Activated T-cell treated with anti-CD3 and anti-CD28 coated beads, Interleukin-2, amount 50 U/mL, for 4 hours (primary cell): ENCODE measurements around the gene SH3BP4. TPM values are rescaled to one million over a fixed set of nuclear protein-coding genes. Genes with fewer than 3 reads are reported as not detected.

ENCODE experiments used
- ATAC-seq, 2 donors: fragments of 200-7000 bp; cut with Tn5 transposase; one replicate each; pipeline ENCODE4 v1.10.0; 2021
- DNase-seq: peaks from one replicate; pipeline ENCODE4 v3.0.0-alpha.2; 2020
- H3K27me3 Mint-ChIP-seq: one replicate; pipeline ENCODE4 v1.8.0; 2021; ENCODE audit warnings: low read depth, mixed read lengths
- H3K36me3 Mint-ChIP-seq: one replicate; pipeline ENCODE4 v1.8.0; 2022; ENCODE audit warnings: mixed read lengths; ENCODE audit not compliant: insufficient read depth
- H3K4me1 Mint-ChIP-seq: one replicate; pipeline ENCODE4 v1.8.0; 2021; ENCODE audit warnings: low read depth, mixed read lengths
- H3K4me3 Mint-ChIP-seq: one replicate; pipeline ENCODE4 v1.8.0; 2021; ENCODE audit warnings: mild to moderate bottlenecking, moderate library complexity, mixed read lengths
- H3K9me3 Mint-ChIP-seq: one replicate; pipeline ENCODE4 v1.8.0; 2021; ENCODE audit warnings: mixed read lengths
- total RNA-seq, 3 donors: library from RNA; stranded (reverse); gene quantifications; one replicate each; pipeline ENCODE4 v1.2.1, GENCODE V29; 2021

Gene SH3BP4
- total RNA-seq, 3 donors from 2014 or later = 0.18 to 0.46 (median 0.30) TPM

DNA sequence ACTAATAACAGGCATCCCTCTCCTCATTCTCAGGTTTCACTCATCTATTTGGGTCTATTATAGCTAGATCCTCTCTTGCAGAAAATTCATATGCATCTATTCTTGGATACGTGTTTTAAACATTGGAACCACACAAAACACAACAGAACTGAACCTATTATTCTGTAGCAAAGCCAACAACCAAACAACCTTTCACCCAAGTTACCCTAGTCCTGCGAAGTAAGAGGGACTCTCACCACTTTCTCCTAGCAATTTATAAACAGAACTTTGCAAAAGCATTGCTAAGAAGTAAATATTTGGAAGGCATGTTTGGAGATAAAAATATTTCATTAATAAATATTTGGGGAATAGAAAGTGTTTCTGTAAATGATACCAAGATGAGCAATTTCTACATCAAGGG, 20.4 kb upstream of the SH3BP4 start:
- Mint-ChIP-seq H3K27me3 (peaks cover 7% of the 10 kb centered on the region), H3K9me3 (no peaks in the 10 kb centered on the region), H3K4me1 (no peaks in the 10 kb centered on the region), H3K36me3 (no peaks in the 10 kb centered on the region), H3K4me3 (no peak overlapping the region)
- no peak for DNase-seq
- no peak for ATAC-seq

DNA sequence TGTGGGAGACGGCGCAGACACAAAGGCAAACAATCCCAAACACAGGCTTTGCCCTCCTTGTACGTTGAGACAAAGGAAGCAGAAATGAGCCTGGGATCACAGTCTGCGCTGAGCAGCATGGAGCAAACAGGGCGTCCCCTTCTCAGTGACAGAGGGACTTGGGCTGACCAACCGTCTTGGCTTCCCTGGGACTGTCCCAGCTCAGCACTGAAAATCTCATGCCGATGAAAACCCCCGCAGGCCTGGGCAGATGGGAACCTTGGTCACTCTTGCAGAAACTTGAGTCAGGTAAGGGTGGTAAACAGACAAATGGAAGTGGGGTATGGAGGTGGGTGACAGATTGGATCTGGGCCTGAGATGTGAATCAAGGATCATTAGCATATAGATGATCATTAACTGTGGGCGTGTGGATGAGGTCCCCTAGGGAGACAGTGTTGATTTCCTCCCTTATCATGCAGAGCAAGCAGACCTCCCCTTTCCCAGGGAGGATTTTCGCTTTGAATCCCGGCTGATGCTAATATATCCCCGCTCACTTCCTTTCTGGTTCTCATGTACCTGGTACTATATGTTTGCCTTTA, 19.1 kb upstream of the SH3BP4 start:
- Mint-ChIP-seq H3K4me1 (no peaks in the 10 kb centered on the region), H3K36me3 (no peaks in the 10 kb centered on the region), H3K9me3 (no peaks in the 10 kb centered on the region), H3K27me3 (peaks cover 10% of the 10 kb centered on the region), H3K4me3 (no peak overlapping the region)
- DNase-seq (no peak), ATAC-seq (no peak)

DNA sequence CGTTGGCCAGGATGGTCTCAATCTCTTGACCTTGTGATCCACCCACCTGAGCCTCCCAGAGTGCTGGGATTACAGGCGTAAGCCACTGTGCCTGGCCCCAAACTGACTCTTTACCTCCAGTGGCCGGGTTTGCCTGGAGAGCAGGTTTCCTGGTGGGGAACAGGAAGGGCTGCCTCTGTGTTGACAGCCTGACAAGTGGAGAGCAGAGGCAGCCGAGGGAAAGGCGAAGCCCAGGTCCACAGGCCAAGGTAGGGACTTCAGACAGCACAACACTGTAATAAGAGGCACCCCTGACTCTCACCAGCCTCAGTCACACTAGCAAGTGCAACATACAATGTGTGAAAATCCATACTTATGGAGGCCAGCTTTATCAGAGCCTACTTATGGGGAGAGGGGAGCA, 16.5 kb upstream of the SH3BP4 start:
- ATAC-seq (no peak), DNase-seq (no peak)
- Mint-ChIP-seq H3K4me1 (no peaks in the 10 kb centered on the region), H3K4me3 (no peak overlapping the region), H3K36me3 (no peaks in the 10 kb centered on the region), H3K27me3 (peaks cover 21% of the 10 kb centered on the region), H3K9me3 (no peaks in the 10 kb centered on the region)

DNA sequence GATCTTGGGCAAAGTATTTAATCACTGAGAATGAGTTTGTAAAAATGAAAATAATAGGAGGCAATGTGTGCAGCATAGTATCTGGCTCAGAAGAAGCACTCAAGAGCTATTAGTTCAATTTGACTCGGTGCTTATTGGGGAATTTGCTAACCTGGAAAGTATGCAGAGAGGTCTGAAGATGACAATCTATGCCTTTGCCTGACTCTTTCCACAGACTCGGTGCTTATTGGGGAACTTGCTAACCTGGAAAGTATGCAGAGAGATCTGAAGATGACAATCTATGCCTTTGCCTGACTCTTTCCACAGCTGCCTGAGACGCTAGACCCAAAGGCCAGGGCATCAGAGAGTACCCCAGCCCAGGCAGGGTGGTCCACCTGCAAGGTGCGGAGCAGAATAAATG, 12.2 kb upstream of the SH3BP4 start:
- Mint-ChIP-seq H3K27me3 (peaks cover 32% of the 10 kb centered on the region), H3K4me3 (no peak overlapping the region), H3K36me3 (no peaks in the 10 kb centered on the region), H3K4me1 (no peaks in the 10 kb centered on the region), H3K9me3 (peaks cover 11% of the 10 kb centered on the region)
- DNase-seq (no peak), ATAC-seq (no peak)

DNA sequence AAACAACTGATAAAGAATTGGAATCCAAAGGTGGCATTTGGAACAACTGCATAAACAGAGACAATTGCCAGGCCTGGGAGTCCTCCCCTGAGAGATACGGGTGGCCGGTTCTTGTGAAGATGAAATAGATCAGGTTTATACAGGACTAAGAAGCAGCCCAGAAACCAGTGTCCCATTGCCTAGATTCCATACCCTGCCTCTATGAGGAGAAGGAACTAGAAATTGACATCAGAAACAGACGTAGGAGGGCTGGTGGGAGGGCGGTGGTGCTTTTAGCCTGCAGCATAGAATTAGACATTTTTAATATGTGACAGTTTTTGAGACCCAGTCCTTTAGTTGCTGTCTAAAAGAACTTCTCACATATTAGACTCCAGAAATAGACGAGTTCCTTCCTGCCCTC, 11.8 kb upstream of the SH3BP4 start:
- Mint-ChIP-seq H3K9me3 (peaks cover 11% of the 10 kb centered on the region), H3K36me3 (no peaks in the 10 kb centered on the region), H3K27me3 (peaks cover 28% of the 10 kb centered on the region), H3K4me1 (no peaks in the 10 kb centered on the region), H3K4me3 (no peak overlapping the region)
- no peak for ATAC-seq
- DNase-seq = no peak

DNA sequence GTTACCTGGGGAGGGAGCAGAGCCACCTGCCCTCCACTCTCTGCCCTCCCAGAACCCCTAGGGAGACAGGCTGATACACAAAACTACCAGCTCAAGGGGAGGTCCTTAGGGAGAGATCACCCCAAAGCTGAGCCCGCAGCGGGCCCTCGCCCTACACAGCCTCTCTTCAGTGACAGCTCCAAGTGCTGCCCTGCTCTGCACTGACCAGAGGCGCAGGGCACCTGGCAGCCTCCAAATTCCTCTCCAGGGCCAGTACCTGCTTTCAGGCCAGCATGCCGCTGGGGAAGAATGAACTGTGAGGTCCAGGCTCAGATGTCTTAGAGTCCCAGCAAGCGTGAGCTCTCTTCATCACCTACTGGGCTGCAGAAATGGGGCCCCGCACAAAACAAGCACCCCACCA, 11.3 kb upstream of the SH3BP4 start:
- H3K9me3 Mint-ChIP-seq = peaks cover 11% of the 10 kb centered on the region
- DNase-seq (no peak), ATAC-seq (no peak)
- H3K27me3 Mint-ChIP-seq = peaks cover 27% of the 10 kb centered on the region
- H3K4me3 Mint-ChIP-seq = no peak overlapping the region
- no peaks in the 10 kb centered on the region for H3K4me1 Mint-ChIP-seq
- H3K36me3 Mint-ChIP-seq = no peaks in the 10 kb centered on the region

DNA sequence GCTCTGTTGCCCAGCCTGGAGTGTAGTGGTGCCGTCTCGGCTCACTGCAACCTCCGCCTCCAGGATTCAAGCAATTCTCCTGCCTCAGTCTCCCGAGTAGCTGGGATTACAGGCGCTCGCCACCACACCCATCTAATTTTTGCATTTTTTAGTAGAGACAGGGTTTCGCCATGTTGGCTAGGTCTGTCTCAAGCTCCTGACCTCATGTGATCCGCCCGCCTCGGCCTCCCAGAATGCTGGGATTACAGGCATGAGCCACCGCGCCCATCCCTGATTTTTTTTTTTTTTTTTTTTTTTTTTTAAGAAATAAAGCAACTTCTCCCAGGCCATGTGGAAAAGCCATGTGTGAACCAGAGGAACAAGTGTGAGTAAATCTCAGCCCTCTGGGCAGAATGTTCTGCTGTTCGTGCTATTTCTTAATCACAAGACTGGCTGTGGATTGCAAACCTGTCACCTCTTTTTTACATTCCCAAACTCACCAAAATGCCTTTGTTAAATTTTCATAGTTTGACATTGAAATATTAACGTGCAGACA, 6.4 kb upstream of the SH3BP4 start:
- no peak overlapping the region for H3K4me3 Mint-ChIP-seq
- H3K4me1 Mint-ChIP-seq = no peaks in the 10 kb centered on the region
- DNase-seq = no peak
- H3K36me3 Mint-ChIP-seq = no peaks in the 10 kb centered on the region
- H3K27me3 Mint-ChIP-seq = peaks cover 43% of the 10 kb centered on the region
- peaks cover 11% of the 10 kb centered on the region for H3K9me3 Mint-ChIP-seq
- no peak for ATAC-seq

DNA sequence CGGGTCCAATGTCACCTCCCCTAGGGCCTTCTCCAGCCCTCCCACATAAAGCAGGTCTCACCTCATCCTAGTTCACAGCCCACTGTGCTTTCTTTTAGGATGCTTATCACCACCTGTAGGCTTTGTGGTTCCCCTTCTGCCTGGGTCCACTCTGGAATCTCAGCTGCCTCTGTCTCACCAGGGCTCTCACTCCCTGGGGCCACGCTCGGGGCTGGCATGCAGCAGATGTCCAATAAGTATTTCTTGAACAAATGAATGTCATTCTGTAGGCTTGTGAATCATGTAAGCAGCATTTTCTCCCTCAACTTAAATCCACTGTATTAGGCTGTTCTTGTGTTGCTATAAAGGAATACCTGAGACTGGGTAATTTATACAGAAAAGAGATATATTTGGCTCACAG, 4.3 kb upstream of the SH3BP4 start:
- ATAC-seq = no peak
- H3K4me3 Mint-ChIP-seq = no peak overlapping the region
- DNase-seq = no peak
- H3K27me3 Mint-ChIP-seq = peaks cover 50% of the 10 kb centered on the region
- H3K9me3 Mint-ChIP-seq = peaks cover 7% of the 10 kb centered on the region
- H3K36me3 Mint-ChIP-seq = no peaks in the 10 kb centered on the region
- peaks cover 5% of the 10 kb centered on the region for H3K4me1 Mint-ChIP-seq

DNA sequence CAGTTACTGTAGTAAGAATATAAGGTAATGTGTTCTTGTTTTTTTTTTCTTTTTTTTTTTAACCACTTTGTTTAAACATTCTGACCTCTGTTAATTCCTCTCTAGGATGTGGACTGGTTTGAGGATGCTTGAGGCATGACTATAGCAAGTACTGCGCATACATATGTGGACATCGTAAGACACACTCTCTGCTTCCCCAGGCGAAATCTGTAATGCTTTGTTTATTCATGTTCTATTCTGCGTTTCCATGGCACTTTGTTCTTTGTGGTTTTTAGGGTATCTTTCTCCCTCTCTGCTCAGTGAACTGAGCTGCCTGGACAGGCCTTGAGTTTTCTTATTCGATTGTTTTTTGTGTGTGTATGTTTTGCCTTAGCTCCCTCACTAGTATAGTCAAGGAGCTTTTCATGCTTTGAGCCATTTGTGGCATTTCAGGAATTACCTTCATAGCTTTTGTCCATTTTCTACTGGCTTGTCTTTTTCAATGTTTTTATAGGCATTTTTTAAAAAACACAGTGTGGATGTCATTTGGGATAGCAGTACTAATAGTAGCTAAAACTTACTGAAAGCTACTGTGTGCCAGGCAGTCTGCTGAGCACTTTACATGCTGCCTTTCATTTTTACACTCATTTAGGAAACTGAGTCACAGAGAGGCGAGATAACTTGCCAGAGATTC, 1.9 kb upstream of the SH3BP4 start:
- H3K4me1 Mint-ChIP-seq = peaks cover 12% of the 10 kb centered on the region
- ATAC-seq = no peak
- H3K4me3 Mint-ChIP-seq = no peak overlapping the region

DNA sequence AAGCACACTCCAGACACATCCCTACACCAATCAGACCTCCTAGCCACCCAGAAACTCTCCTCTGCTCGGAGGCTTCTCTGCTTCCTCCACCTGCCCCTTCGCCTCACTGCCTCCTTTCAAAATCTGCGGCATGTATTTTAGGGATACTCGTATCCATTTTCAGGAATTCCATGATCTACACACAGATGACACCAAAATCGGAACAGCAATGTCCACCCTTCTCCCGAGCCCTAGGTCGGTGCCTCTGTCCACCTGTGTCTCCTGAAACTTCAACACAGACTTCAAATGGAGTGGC, 1.4 kb upstream of the SH3BP4 start:
- Mint-ChIP-seq H3K4me1 (peaks cover 12% of the 10 kb centered on the region), H3K36me3 (no peaks in the 10 kb centered on the region), H3K4me3 (peak overlapping the region; percentile 11), H3K9me3 (no peaks in the 10 kb centered on the region), H3K27me3 (peaks cover 70% of the 10 kb centered on the region)
- ATAC-seq = no peak
- DNase-seq = no peak

More for the DNA sequence above, 1.9 kb upstream of the SH3BP4 start:
- H3K27me3 Mint-ChIP-seq = peaks cover 65% of the 10 kb centered on the region
- no peaks in the 10 kb centered on the region for H3K36me3 Mint-ChIP-seq
- H3K9me3 Mint-ChIP-seq = no peaks in the 10 kb centered on the region
- no peak for DNase-seq

DNA sequence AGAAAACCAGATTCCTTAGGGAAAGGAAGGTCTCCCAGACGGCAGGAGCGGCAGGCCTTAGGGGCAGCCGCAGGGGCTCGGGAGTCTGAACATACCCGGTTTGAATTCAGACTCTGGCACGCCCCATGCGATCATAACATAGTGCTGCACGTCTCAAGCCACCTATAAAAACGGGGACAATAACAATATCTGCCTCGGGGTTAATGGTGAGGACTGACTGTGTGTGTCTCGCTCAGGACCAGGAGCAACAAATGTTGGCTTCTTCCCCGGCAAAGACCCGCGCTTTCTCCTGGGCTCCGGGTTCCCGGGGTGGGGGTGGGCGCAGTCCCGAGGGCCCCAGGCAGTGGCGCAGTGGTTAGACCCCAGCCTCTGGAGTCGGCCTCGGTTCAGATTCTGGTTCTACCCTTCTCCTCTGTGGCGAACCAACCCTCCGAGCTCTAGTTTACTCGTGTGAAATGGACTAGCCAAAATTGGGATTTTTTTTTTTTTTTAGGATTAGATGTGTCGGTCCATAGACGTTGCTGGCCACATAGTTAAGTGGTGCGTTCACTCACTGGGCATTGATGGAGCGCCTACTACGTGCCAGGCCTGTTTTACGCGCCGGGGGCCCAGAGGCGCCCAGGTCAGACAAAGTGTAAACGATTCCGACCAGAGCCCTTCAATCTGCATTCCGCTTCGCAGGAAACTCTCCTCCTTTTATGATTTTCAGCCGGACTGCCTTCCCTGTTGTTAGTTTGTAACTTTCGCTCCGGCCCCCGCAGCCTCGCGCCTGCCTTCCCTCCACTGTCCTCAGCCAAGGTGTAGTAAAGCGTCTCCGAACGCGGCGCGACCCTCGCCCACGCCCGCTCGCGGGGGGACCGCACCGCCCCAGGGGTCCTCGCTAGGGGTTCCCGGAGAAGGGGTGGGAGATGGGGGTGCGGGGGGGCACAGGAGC, 820 bp upstream of the SH3BP4 start:
- ATAC-seq (peak in 1 of 2 donors; percentile 19), DNase-seq (no peak)
- Mint-ChIP-seq H3K4me3 (peak overlapping the region; percentile 77), H3K9me3 (no peaks in the 10 kb centered on the region), H3K4me1 (peaks cover 12% of the 10 kb centered on the region), H3K36me3 (no peaks in the 10 kb centered on the region), H3K27me3 (peaks cover 72% of the 10 kb centered on the region)

DNA sequence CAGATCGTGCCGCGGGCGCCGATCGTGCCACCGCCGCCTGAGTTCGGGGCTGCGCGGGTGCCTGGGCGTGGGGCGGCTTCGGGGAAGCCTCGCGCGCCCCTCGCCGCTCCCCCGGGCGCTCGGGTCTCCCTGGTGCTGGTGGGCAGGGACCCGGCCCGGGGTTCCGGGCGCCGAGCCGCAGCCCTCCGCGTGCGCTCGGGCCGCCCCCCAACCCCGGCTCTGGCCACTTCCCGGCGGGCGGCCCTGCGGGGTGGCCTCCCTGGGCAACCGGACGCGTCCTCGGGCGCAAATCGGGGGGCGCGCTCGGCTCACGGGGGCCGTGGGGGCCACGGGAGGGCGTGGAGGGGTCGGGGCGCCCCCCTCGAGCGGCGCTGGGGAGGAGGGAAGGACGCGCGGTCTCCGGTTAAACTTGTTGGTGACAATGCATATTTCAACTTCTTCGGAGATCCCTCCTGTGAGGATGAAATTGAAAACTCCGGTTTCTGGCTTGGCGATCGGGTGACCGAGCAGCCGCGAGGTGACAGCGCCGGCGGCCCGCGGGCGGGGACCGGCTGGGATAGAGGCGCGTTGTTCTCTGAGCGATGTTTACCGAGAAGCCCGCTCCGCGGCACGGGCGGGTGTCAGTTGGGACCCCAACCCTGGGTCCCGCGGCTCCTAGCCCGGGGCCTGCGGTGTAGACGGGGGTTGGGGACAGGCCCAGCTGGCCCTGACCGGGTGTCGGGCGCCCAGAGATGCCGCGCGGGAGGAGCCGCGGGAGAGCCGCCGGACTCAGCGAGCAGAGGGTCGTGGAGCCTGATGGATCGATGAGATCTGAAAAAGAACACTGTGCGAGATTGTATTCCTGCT, 676 bp downstream of the SH3BP4 start:
- peaks cover 12% of the 10 kb centered on the region for H3K4me1 Mint-ChIP-seq
- H3K9me3 Mint-ChIP-seq = no peaks in the 10 kb centered on the region
- H3K36me3 Mint-ChIP-seq = no peaks in the 10 kb centered on the region
- H3K27me3 Mint-ChIP-seq = peaks cover 77% of the 10 kb centered on the region
- H3K4me3 Mint-ChIP-seq = peak overlapping the region; percentile 67
- ATAC-seq = peak; percentile 7 to 27
- DNase-seq = no peak

DNA sequence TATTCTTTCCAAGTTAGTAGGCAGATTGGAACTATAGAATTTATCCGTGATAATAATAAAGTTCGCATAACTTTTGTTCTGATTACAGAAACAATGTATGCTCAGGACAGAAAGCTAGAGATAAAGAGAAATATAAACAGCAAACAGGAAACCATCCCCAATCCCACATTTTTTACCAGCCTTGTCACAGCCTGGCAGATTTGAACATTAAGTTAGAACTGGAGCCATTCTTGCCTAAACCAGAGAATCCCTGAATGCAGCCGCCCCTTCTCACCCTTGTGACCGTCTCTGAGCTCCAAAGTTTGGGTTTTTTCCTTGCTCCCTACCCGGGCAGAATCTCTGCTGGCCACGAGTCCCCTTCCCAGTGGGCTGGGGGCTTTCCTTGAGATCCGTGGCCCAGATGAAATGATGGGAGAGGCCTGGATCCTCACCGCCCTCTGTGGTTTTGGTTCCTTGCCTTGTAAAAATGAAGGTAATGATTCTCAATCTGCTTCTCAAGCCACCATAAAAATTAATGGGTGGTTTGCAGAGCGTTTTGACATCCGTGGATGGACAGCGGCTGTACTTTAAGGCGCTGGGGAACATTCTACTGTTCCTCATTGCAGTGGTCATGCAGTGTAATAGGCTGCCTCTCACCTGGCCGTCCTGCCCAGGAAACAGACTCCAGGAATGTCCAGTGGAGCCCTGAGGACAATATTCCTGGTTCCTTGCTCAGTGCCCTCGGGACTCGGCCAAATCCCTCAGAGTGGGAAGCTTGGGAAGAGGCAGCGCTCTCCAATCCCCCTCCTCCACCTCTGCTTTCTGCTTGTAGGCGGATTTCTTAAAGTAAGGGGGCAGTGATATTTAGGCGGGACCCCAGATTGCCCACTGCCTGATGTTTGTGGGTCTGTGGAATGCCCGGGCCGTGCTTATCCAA, 1.6 kb downstream of the SH3BP4 start:
- ATAC-seq = no peak
- no peak for DNase-seq
- no peaks in the 10 kb centered on the region for H3K36me3 Mint-ChIP-seq
- peaks cover 73% of the 10 kb centered on the region for H3K27me3 Mint-ChIP-seq
- H3K4me3 Mint-ChIP-seq = peak overlapping the region; percentile 67
- H3K4me1 Mint-ChIP-seq = peaks cover 12% of the 10 kb centered on the region
- H3K9me3 Mint-ChIP-seq = no peaks in the 10 kb centered on the region
